SK-N-SH treated with all-trans-retinoic acid at 6 μM for 48 hours (cell line): ENCODE data around the gene ADGRF4.

Experiments
- ATAC-seq: fragments of 200-7000 bp; cut with Tn5 transposase; 3 replicates; pipeline ENCODE4 v1.9.1; 2020; ENCODE audit warnings: mild to moderate bottlenecking, moderate library complexity
- ARNTL ChIP-seq: fragments of 450-650 bp; formaldehyde crosslinking; IDR thresholded peaks from 2 replicates; pipeline ENCODE4 v1.5.0; 2020; ENCODE audit warnings: low read depth, mild to moderate bottlenecking, moderate library complexity, borderline replicate concordance
- BACH2 ChIP-seq: fragments of 250-450 bp; sonication (Bioruptor Pico); IDR thresholded peaks from 2 replicates; pipeline ENCODE4 v1.9.0; 2021; ENCODE audit warnings: mild to moderate bottlenecking, borderline replicate concordance
- CSDC2 ChIP-seq: fragments of 250-450 bp; sonication (Bioruptor Pico); IDR thresholded peaks from 2 replicates; pipeline ENCODE4 v1.5.0; 2020; ENCODE audit warnings: mild to moderate bottlenecking, moderate library complexity
- CSRNP3 ChIP-seq: fragments of 250-450 bp; sonication (Bioruptor Pico); IDR thresholded peaks from 2 replicates; pipeline ENCODE4 v1.5.1; 2021; ENCODE audit warnings: mild to moderate bottlenecking, moderate library complexity
- ESRRG ChIP-seq: fragments of 250-450 bp; sonication (Bioruptor Pico); IDR thresholded peaks from 2 replicates; pipeline ENCODE4 v1.6.1; 2021; ENCODE audit warnings: mild to moderate bottlenecking
- GLIS3 ChIP-seq: fragments of 250-450 bp; sonication (Bioruptor Pico); IDR thresholded peaks from 2 replicates; pipeline ENCODE4 v1.5.0; 2020; ENCODE audit warnings: mild to moderate bottlenecking, moderate library complexity
- ISL1 ChIP-seq: fragments of 250-450 bp; sonication (Bioruptor Pico); IDR thresholded peaks from 2 replicates; pipeline ENCODE4 v2.1.2; 2022; ENCODE audit warnings: mild to moderate bottlenecking, moderate library complexity
- PATZ1 ChIP-seq: fragments of 250-450 bp; sonication (Bioruptor Pico); IDR thresholded peaks from 2 replicates; pipeline ENCODE4 v1.8.0; 2020; ENCODE audit warnings: mild to moderate bottlenecking, moderate library complexity, borderline replicate concordance
- PPARA ChIP-seq: fragments of 250-450 bp; sonication (Bioruptor Pico); IDR thresholded peaks from 2 replicates; pipeline ENCODE4 v1.5.0; 2020; ENCODE audit warnings: mild to moderate bottlenecking, borderline replicate concordance
- RARB ChIP-seq: fragments of 250-450 bp; sonication (Bioruptor Pico); IDR thresholded peaks from 2 replicates; pipeline ENCODE4 v1.8.0; 2021; ENCODE audit warnings: mild to moderate bottlenecking, moderate library complexity
- SNAI2 ChIP-seq: fragments of 250-450 bp; sonication (Bioruptor Pico); IDR thresholded peaks from 2 replicates; pipeline ENCODE4 v1.5.0; 2020; ENCODE audit warnings: mild to moderate bottlenecking, moderate library complexity
- TCF4 ChIP-seq: fragments of 250-450 bp; sonication (Bioruptor Pico); IDR thresholded peaks from 2 replicates; pipeline ENCODE4 v1.8.0; 2021; ENCODE audit warnings: mild to moderate bottlenecking, moderate library complexity, borderline replicate concordance
- TOX ChIP-seq: fragments of 250-450 bp; sonication (Bioruptor Pico); IDR thresholded peaks from 2 replicates; pipeline ENCODE4 v1.8.0; 2021; ENCODE audit warnings: mild to moderate bottlenecking, moderate library complexity, borderline replicate concordance
- TSHZ2 ChIP-seq: fragments of 250-450 bp; sonication (Bioruptor Pico); IDR thresholded peaks from 2 replicates; pipeline ENCODE4 v1.5.0; 2020; ENCODE audit warnings: mild to moderate bottlenecking, moderate library complexity
- ZC3H10 ChIP-seq: fragments of 250-450 bp; sonication (Bioruptor Pico); IDR thresholded peaks from 2 replicates; pipeline ENCODE4 v1.5.1; 2021; ENCODE audit warnings: mild to moderate bottlenecking, moderate library complexity
- ZFP3 ChIP-seq: fragments of 250-450 bp; sonication (Bioruptor Pico); IDR thresholded peaks from 2 replicates; pipeline ENCODE4 v1.5.0; 2020; ENCODE audit warnings: mild to moderate bottlenecking, moderate library complexity
- ZFP30 ChIP-seq: fragments of 450-650 bp; formaldehyde crosslinking; IDR thresholded peaks from 2 replicates; pipeline ENCODE4 v1.5.0; 2022; ENCODE audit warnings: mild to moderate bottlenecking, moderate library complexity
- ZNF565 ChIP-seq: fragments of 450-650 bp; formaldehyde crosslinking; conservative IDR thresholded peaks from 2 replicates; pipeline ENCODE4 v1.5.0; 2020; ENCODE audit warnings: low read depth, mild to moderate bottlenecking, moderate library complexity
- TF ChIP-seq, protein P1 (sequence below): fragments of 250-450 bp; sonication (Bioruptor Pico); IDR thresholded peaks from 2 replicates; pipeline ENCODE4 v1.8.0; 2021; ENCODE audit warnings: low read depth, mild to moderate bottlenecking, moderate library complexity, borderline replicate concordance

Gene ADGRF4

DNA sequence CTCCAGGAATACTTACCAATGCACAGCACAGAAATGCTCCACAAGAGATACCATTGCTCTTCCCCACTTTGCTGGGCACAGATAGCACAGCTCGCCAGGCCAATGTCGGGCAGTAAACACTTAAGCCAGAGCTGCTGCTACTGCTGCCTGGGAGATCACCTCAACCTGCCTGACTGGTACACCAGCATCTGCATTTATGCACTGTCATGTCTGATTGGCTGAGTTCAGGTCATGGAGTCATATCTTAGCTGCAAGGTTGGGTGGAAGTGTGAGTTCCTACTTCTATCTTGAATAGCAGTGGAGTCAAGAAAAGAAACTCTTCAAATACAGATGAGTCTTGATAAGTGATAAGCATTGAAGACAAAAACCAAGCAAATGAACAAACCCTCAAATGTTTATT, 10.9 kb upstream of the ADGRF4 start:
- no peak for TF ChIP-seq TOX (CRISPR knock-in tag)
- no peak for TF ChIP-seq ISL1 (CRISPR knock-in tag)
- TF ChIP-seq SNAI2 (CRISPR knock-in tag) = no peak
- TF ChIP-seq, protein P1, sequence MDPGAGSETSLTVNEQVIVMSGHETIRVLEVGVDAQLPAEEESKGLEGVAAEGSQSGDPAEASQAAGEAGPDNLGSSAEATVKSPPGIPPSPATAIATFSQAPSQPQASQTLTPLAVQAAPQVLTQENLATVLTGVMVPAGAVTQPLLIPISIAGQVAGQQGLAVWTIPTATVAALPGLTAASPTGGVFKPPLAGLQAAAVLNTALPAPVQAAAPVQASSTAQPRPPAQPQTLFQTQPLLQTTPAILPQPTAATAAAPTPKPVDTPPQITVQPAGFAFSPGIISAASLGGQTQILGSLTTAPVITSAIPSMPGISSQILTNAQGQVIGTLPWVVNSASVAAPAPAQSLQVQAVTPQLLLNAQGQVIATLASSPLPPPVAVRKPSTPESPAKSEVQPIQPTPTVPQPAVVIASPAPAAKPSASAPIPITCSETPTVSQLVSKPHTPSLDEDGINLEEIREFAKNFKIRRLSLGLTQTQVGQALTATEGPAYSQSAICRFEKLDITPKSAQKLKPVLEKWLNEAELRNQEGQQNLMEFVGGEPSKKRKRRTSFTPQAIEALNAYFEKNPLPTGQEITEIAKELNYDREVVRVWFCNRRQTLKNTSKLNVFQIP (CRISPR knock-in tag) = no peak
- no peak for TF ChIP-seq RARB
- TF ChIP-seq PPARA (CRISPR knock-in tag) = no peak
- TF ChIP-seq BACH2 = no peak
- no peak for TF ChIP-seq CSRNP3 (CRISPR knock-in tag)
- no peak for TF ChIP-seq ZFP3
- no peak for TF ChIP-seq TSHZ2 (CRISPR knock-in tag)
- no peak for TF ChIP-seq PATZ1 (CRISPR knock-in tag)
- no peak for TF ChIP-seq GLIS3 (CRISPR knock-in tag)
- no peak for TF ChIP-seq ZC3H10 (CRISPR knock-in tag)
- ATAC-seq = no peak

- TF ChIP-seq TSHZ2 (CRISPR knock-in tag) (no peak), BACH2 (no peak), TOX (CRISPR knock-in tag) (no peak), ISL1 (CRISPR knock-in tag) (no peak), ZFP30 (CRISPR knock-in tag) (no peak), CSDC2 (CRISPR knock-in tag) (no peak), CSRNP3 (CRISPR knock-in tag) (no peak), ZC3H10 (CRISPR knock-in tag) (no peak), SNAI2 (CRISPR knock-in tag) (no peak), ESRRG (CRISPR knock-in tag) (no peak), TCF4 (CRISPR knock-in tag) (no peak), ARNTL (no peak), ZNF565 (CRISPR knock-in tag) (no peak), ZFP3 (no peak), RARB (no peak), GLIS3 (CRISPR knock-in tag) (no peak)
- TF ChIP-seq, protein P1 (CRISPR knock-in tag) = no peak
- ATAC-seq = no peak
Measured at GRCh38 chr6:47690214-47690613, 8.2 kb upstream of the ADGRF4 start.
